HEK293 (cell line): ENCODE measurements around the gene ADSS1.

Experiments
- CTCF ChIP-seq: fragments of 450-650 bp; formaldehyde crosslinking; IDR thresholded peaks from 2 replicates; pipeline ENCODE4 v1.5.1; 2016; ENCODE audit warnings: missing biosample characterization, missing genetic modification characterization
- PRDM4 ChIP-seq: fragments of 450-650 bp; formaldehyde crosslinking; IDR thresholded peaks from 2 replicates; pipeline ENCODE4 v1.5.1; 2017; ENCODE audit warnings: missing biosample characterization, missing genetic modification characterization
- ZBTB10 ChIP-seq: fragments of 450-650 bp; formaldehyde crosslinking; IDR thresholded peaks from 2 replicates; pipeline ENCODE4 v1.5.1; 2016; ENCODE audit warnings: missing biosample characterization, missing genetic modification characterization
- ZBTB49 ChIP-seq: fragments of 450-650 bp; formaldehyde crosslinking; IDR thresholded peaks from 2 replicates; pipeline ENCODE4 v1.5.1; 2016; ENCODE audit warnings: missing biosample characterization, missing genetic modification characterization, low read depth
- ZEB2 ChIP-seq: fragments of 450-650 bp; formaldehyde crosslinking; IDR thresholded peaks from 2 replicates; pipeline ENCODE4 v1.5.1; 2016; ENCODE audit warnings: missing biosample characterization, missing genetic modification characterization
- ZNF302 ChIP-seq: fragments of 450-650 bp; formaldehyde crosslinking; IDR thresholded peaks from 2 replicates; pipeline ENCODE4 v1.5.1; 2016; ENCODE audit warnings: missing biosample characterization, missing genetic modification characterization, low read depth
- ZNF830 ChIP-seq: fragments of 450-650 bp; IDR thresholded peaks from 2 replicates; pipeline ENCODE4 v1.5.0; 2018; ENCODE audit warnings: missing biosample characterization, missing genetic modification characterization, low read depth, mild to moderate bottlenecking, moderate library complexity

GRCh38 chr14:104792101-104792884 is 68.3 kb downstream of the ADSS1 start:
- TF ChIP-seq ZEB2 (no peak), ZBTB10 (no peak), CTCF (tag by site-specific recombination) (no peak), PRDM4 (no peak), ZNF302 (tag by site-specific recombination) (no peak), ZBTB49 (tag by site-specific recombination) (no peak), ZNF830 (tag by site-specific recombination) (no peak)
